ENCODE measurements around the gene CDYL.
"Not testable (repeated sequence)": the region's sequence is repeated elsewhere in the genome, so short reads cannot be mapped to it uniquely, and the experiment has no call there.

Gene CDYL

GRCh38 chr6:4999586-4999985 lies 223.4 kb downstream of the CDYL start:
- ATAC-seq (ENCODE audit: low read depth) (no peak), DNase-seq (ENCODE audit: low spot score) (no peak)
- Histone ChIP-seq H3K9me3 (ENCODE audit: severe bottlenecking) (no peaks in the 10 kb centered on the region), H3K27ac (ENCODE audit: poor library complexity, severe bottlenecking) (no peak overlapping the region), H3K4me1 (ENCODE audit: insufficient read depth, poor library complexity, severe bottlenecking) (no peaks in the 10 kb centered on the region), H3K4me3 (ENCODE audit: severe bottlenecking) (no peak overlapping the region), H3K36me3 (ENCODE audit: low read depth) (peaks cover 22% of the 10 kb centered on the region), H3K27me3 (ENCODE audit: insufficient read depth, poor library complexity, severe bottlenecking) (no peaks in the 10 kb centered on the region)
- TF ChIP-seq, protein P1, sequence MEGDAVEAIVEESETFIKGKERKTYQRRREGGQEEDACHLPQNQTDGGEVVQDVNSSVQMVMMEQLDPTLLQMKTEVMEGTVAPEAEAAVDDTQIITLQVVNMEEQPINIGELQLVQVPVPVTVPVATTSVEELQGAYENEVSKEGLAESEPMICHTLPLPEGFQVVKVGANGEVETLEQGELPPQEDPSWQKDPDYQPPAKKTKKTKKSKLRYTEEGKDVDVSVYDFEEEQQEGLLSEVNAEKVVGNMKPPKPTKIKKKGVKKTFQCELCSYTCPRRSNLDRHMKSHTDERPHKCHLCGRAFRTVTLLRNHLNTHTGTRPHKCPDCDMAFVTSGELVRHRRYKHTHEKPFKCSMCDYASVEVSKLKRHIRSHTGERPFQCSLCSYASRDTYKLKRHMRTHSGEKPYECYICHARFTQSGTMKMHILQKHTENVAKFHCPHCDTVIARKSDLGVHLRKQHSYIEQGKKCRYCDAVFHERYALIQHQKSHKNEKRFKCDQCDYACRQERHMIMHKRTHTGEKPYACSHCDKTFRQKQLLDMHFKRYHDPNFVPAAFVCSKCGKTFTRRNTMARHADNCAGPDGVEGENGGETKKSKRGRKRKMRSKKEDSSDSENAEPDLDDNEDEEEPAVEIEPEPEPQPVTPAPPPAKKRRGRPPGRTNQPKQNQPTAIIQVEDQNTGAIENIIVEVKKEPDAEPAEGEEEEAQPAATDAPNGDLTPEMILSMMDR (IDR thresholded peaks at IDR 0.05; ENCODE audit: poor library complexity, severe bottlenecking), result no peak

GRCh38 chr6:5003604-5004372 lies 227.6 kb downstream of the CDYL start, which contains the start of gene RPP40:
RPP40 (minus strand) TSS chr6:5004037; CDS start chr6:5004002, 35 bp downstream.
- Histone ChIP-seq H3K27me3 (ENCODE audit: insufficient read depth, poor library complexity, severe bottlenecking) (no peaks in the 10 kb centered on the region), H3K9me3 (ENCODE audit: severe bottlenecking) (no peaks in the 10 kb centered on the region), H3K36me3 (ENCODE audit: low read depth) (peaks cover 7% of the 10 kb centered on the region; the same call in 1 of the 2 replicates), H3K4me1 (ENCODE audit: insufficient read depth, poor library complexity, severe bottlenecking) (no peaks in the 10 kb centered on the region), H3K27ac (ENCODE audit: poor library complexity, severe bottlenecking) (peak within 1 kb of the TSS; percentile 17), H3K4me3 (ENCODE audit: severe bottlenecking) (peak within 1 kb of the TSS; percentile 46)
- peak; percentile 98 for ATAC-seq (ENCODE audit: low read depth)
- TF ChIP-seq, protein P1 (IDR thresholded peaks at IDR 0.05; ENCODE audit: poor library complexity, severe bottlenecking), result peak; percentile 95
- peak; percentile 97 for DNase-seq (ENCODE audit: low spot score)

- Histone ChIP-seq H3K9me3 (ENCODE audit: severe bottlenecking) (no peaks in the 10 kb centered on the region), H3K36me3 (ENCODE audit: low read depth) (peaks cover 6% of the 10 kb centered on the region; the same call in 1 of the 2 replicates), H3K27ac (ENCODE audit: poor library complexity, severe bottlenecking) (peak overlapping the region; percentile 17), H3K27me3 (ENCODE audit: insufficient read depth, poor library complexity, severe bottlenecking) (no peaks in the 10 kb centered on the region), H3K4me3 (ENCODE audit: severe bottlenecking) (peak overlapping the region; percentile 46), H3K4me1 (ENCODE audit: insufficient read depth, poor library complexity, severe bottlenecking) (no peaks in the 10 kb centered on the region)
- TF ChIP-seq, protein P1 (IDR thresholded peaks at IDR 0.05; ENCODE audit: poor library complexity, severe bottlenecking), result no peak
- DNase-seq (ENCODE audit: low spot score) (no peak), ATAC-seq (ENCODE audit: low read depth) (no peak; the same call in 1 of the 3 replicates)
Observed at GRCh38 chr6:5004373-5005037, 228.3 kb downstream of the CDYL start.

DNA sequence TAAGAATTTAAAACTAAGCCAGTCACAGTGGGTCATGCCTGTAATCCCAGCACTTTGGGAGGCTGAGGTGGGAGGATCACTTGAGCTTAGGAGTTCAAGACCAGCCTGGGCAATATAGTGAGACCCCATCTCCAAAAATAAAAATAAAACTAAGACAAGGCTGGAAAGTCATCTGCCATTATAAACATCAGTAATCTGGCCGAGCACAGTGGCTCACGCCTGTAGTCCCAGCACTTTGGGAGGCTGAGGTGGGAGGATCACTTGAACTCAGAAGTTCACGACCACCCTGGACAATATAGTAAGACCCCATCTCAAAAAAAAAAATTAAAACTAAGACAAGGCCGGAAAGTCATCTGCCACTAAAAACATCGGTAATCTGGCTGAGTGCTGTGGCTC lies 228.8 kb downstream of the CDYL start:
- H3K4me3 ChIP-seq (ENCODE audit: severe bottlenecking); H3K27me3 ChIP-seq (ENCODE audit: insufficient read depth, poor library complexity, severe bottlenecking); H3K27ac ChIP-seq (ENCODE audit: poor library complexity, severe bottlenecking); H3K9me3 ChIP-seq (ENCODE audit: severe bottlenecking); ATAC-seq (ENCODE audit: low read depth); H3K4me1 ChIP-seq (ENCODE audit: insufficient read depth, poor library complexity, severe bottlenecking); H3K36me3 ChIP-seq (ENCODE audit: low read depth); DNase-seq (ENCODE audit: low spot score): not testable (repeated sequence)
